K562 (cell line): ENCODE results near the gene ZNF516. TPM values are rescaled to one million over a fixed set of nuclear protein-coding genes. Genes with fewer than 3 reads are reported as not detected.
A peak's percentile ranks its signal among the peaks of the same experiment; 100 is the strongest.

Experiments
- ATAC-seq: fragments of 200-7000 bp; cut with Tn5 transposase; 3 replicates; pipeline ENCODE4 v1.9.1; 2020; ENCODE audit warnings: moderate library complexity
- BruUV-seq: library from RNA; stranded (reverse); fragments of 400-500 nt; replicated peaks from 2 replicates; lab custom pipeline; 2021; lab: Mats Ljungman, UMichigan
- CTCF ChIA-PET: fragments of 300-600 bp; formaldehyde crosslinking; extraction: SDS; loops from one replicate; lab custom pipeline; 2021; ENCODE audit warnings: low intra/inter-chr PET ratio; lab: Yijun Ruan, JAX
- POLR2A ChIA-PET: fragments of 300-600, 350-650 bp; sonication (Branson Sonifier 250); formaldehyde crosslinking; extraction: SDS; loops from one replicate; lab custom pipeline; 2021; ENCODE audit warnings: antibody characterized with exemption, inconsistent platforms; lab: Yijun Ruan, JAX
- DNase-seq, 4 experiments: peaks; one replicate each; pipeline versions ENCODE4 v3.0.0 to v3.0.0-alpha.2; 2011 to 2018; ENCODE audit warnings: low spot score in 3 of 4, mixed read lengths in 3 of 4; ENCODE audit errors: extremely low read depth in 1 of 4
- FAIRE-seq: peaks from 2 replicates; lab custom pipeline; 2011; peaks lifted over from hg19 to GRCh38; lab: Jason Lieb, UNC
- H2AFZ ChIP-seq: 2 replicates; pipeline ENCODE4 v1.6.0; 2011; ENCODE audit warnings: low read depth, low read length, control low read depth, inconsistent platforms
- H3K27ac ChIP-seq: fragments of 200-600 bp; 3 replicates; pipeline ENCODE4 v1.8.0; 2011; ENCODE audit warnings: low read depth, mild to moderate bottlenecking, control low read depth, inconsistent platforms, low read length, moderate library complexity, mixed read lengths; ENCODE audit errors: extremely low read depth
- H3K27me3 ChIP-seq, 2 experiments: fragments of 300-600 bp in 1 of 2; 2 replicates in 1 of 2; 3 replicates in 1 of 2; pipeline versions ENCODE4 v1.6.0 to v1.8.0; 2011; ENCODE audit warnings: inconsistent platforms in 2 of 2, low read length in 2 of 2, mild to moderate bottlenecking in 1 of 2, mixed read lengths in 1 of 2, moderate library complexity in 1 of 2; ENCODE audit not compliant: control insufficient read depth in 2 of 2, insufficient read depth in 2 of 2
- H3K36me3 ChIP-seq: fragments of 300-600 bp; 3 replicates; pipeline ENCODE4 v1.8.0; 2011; ENCODE audit warnings: mild to moderate bottlenecking, low read length, inconsistent platforms; ENCODE audit not compliant: control insufficient read depth, insufficient read depth
- H3K4me1 ChIP-seq, 2 experiments: fragments of 200-600 bp in 1 of 2; replicated peaks in 1 of 2; 2 replicates in 1 of 2; 3 replicates in 1 of 2; pipeline versions ENCODE4 v1.5.1 to v1.8.0; 2011; ENCODE audit warnings: inconsistent platforms in 2 of 2, low read length in 2 of 2, mild to moderate bottlenecking in 1 of 2, mixed read lengths in 1 of 2, moderate library complexity in 1 of 2; ENCODE audit not compliant: control insufficient read depth in 2 of 2, insufficient read depth in 2 of 2
- H3K4me2 ChIP-seq: 2 replicates; pipeline ENCODE4 v1.6.1; 2011; ENCODE audit warnings: low read length, control low read depth, inconsistent platforms, mixed read lengths; ENCODE audit not compliant: insufficient read depth
- H3K4me3 ChIP-seq: fragments of 200-600 bp; sonication (generic), shearing (Covaris generic); 2 replicates; pipeline ENCODE4 v1.5.1; 2016; ENCODE audit warnings: control low read depth, inconsistent platforms
- H3K79me2 ChIP-seq: fragments of 200-600 bp; 3 replicates; pipeline ENCODE4 v1.8.0; 2011; ENCODE audit warnings: low read length, inconsistent platforms; ENCODE audit not compliant: control insufficient read depth, insufficient read depth
- H3K9ac ChIP-seq, 2 experiments: 2 replicates each; pipeline versions ENCODE4 v1.6.0 to v1.6.1; 2011; ENCODE audit warnings: low read depth in 2 of 2, low read length in 2 of 2, control low read depth in 1 of 2, inconsistent platforms in 1 of 2, mild to moderate bottlenecking in 1 of 2, mixed read lengths in 1 of 2; ENCODE audit not compliant: insufficient read depth in 1 of 2
- H3K9me1 ChIP-seq: one replicate; pipeline ENCODE4 v1.6.0; 2011; ENCODE audit warnings: inconsistent platforms, mild to moderate bottlenecking, low read length, moderate library complexity; ENCODE audit not compliant: control insufficient read depth, insufficient read depth
- H3K9me3 ChIP-seq: replicated peaks from 2 replicates; pipeline ENCODE4 v1.5.1; 2011; ENCODE audit warnings: low read depth, low read length, inconsistent platforms; ENCODE audit not compliant: control insufficient read depth, insufficient read depth
- H4K20me1 ChIP-seq: replicated peaks from 2 replicates; pipeline ENCODE4 v1.6.1; 2011; ENCODE audit warnings: low read length, inconsistent platforms, mixed read lengths; ENCODE audit not compliant: control insufficient read depth, insufficient read depth
- ATF4 ChIP-seq: fragments of 450-650 bp; formaldehyde crosslinking; IDR thresholded peaks from 2 replicates; pipeline ENCODE4 v1.4.0; 2022; ENCODE audit warnings: mild to moderate bottlenecking, moderate library complexity
- MAFF ChIP-seq: IDR thresholded peaks from 2 replicates; pipeline ENCODE4 v1.6.1; 2012; ENCODE audit warnings: low read length, improper control_type of control experiment
- RBM22 ChIP-seq: fragments of 200-400 bp; formaldehyde crosslinking; IDR thresholded peaks from 2 replicates; pipeline ENCODE4 v1.6.1; 2018; ENCODE audit warnings: low read length, low read depth; ENCODE audit not compliant: poor library complexity, severe bottlenecking
- THRB ChIP-seq: fragments of 450-650 bp; formaldehyde crosslinking; conservative IDR thresholded peaks from 2 replicates; pipeline ENCODE4 v1.4.0; 2022; ENCODE audit warnings: mild to moderate bottlenecking, missing genetic modification characterization
- ZNF77 ChIP-seq: fragments of 250-450 bp; sonication (Bioruptor Pico); IDR thresholded peaks from 2 replicates; pipeline ENCODE4 v1.5.0; 2020
- WGBS: fragments of 100-300 bp; shearing (Covaris generic); methylation state at CpG from one replicate; pipeline ENCODE4 v1.1.6; 2016; ENCODE audit warnings: low coverage, mixed read lengths; ENCODE audit not compliant: insufficient coverage; ENCODE audit errors: missing lambda C conversion rate; 5-methylcytosine and 5-hydroxymethylcytosine counted together
- in situ Hi-C: fragments of 300-500 bp; cut with MboI; formaldehyde crosslinking; loops from 4 replicates; pipeline ENCODE4 v1.15.0; 2018; ENCODE audit warnings: inconsistent platforms, mixed read lengths
- intact Hi-C: fragments of 100-400 bp; cut with micrococcal nuclease; formaldehyde crosslinking; loops from 2 replicates; pipeline ENCODE4 v1.14.2; 2022
- polyA plus RNA-seq, 8 experiments: library from polyadenylated mRNA; depleted of rRNA in 4 of 8; stranded (reverse) in 5 of 8; unstranded in 3 of 8; fragments of >200 nt; fragmentation: Nextera tagmentation in 2 of 8; fragmentation: Illumina TruSeq in 1 of 8; extraction: Ambion mirVana in 2 of 8; extraction: Trizol in 1 of 8; gene quantifications; 2 replicates each; pipeline versions ENCODE4 v1.2.1 to v1.2.3, GENCODE V29; 2011 to 2014; ENCODE audit warnings: inconsistent platforms in 1 of 8, missing spikeins in 1 of 8
- total RNA-seq, 7 experiments: library from RNA; depleted of rRNA in 6 of 7; stranded (reverse); fragments of >200 nt in 6 of 7; fragmentation: Illumina TruSeq in 2 of 7; extraction: Trizol in 2 of 7; gene quantifications; 2 replicates each; pipeline versions ENCODE4 v1.2.1 to v1.2.3, GENCODE V29; 2011 to 2021; ENCODE audit warnings: low replicate concordance in 1 of 7

The ZNF516 gene
- total and polyA plus RNA-seq, 9 of the 15 experiments (the other 6 are each of a cell fraction or from before 2014, with no cell fraction given), result 0.04 to 0.20 (median 0.08) TPM; not detected in 3

- TF ChIP-seq RBM22, result no peak
- no peak for TF ChIP-seq ATF4 (CRISPR knock-in tag)
- peak; percentile 93 for TF ChIP-seq MAFF
Measured at GRCh38 chr18:76476665-76477561, 18.1 kb downstream of the ZNF516 start (continued).

GRCh38 chr18:76475450-76476194 lies 19.4 kb downstream of the ZNF516 start:
- no peak for ATAC-seq
- CTCF ChIA-PET, result no interaction called here
- Histone ChIP-seq H2AFZ (no peak overlapping the region), H3K9me3 (no peaks in the 10 kb centered on the region), H3K79me2 (no peaks in the 10 kb centered on the region), H3K9ac (no peak overlapping the region), H3K27ac (no peak overlapping the region), H3K9me1 (no peaks in the 10 kb centered on the region), H3K4me2 (no peak overlapping the region), H3K36me3 (no peaks in the 10 kb centered on the region), H3K4me3 (no peak overlapping the region), H3K27me3 (peaks cover 0 to 12% of the 10 kb centered on the region in 2 experiments; a peak in 3 of 5 replicates), H3K4me1 (peaks cover 0 to 5% of the 10 kb centered on the region in 2 experiments; a peak in 2 of 5 replicates), H4K20me1 (no peaks in the 10 kb centered on the region)
- no peak for DNase-seq
- BruUV-seq, result no TSS peak
- in situ Hi-C loops, result no loop called here
- POLR2A ChIA-PET, result interaction anchor here (0.6 kb wide), 1 partner anchor 118 kb away, joined by 3 read pairs; no protein-coding TSS in a partner anchor
- no peak for FAIRE-seq
- TF ChIP-seq ZNF77 (no peak), THRB (CRISPR knock-in tag) (no peak)
- intact Hi-C loops, result no loop called here
- WGBS, result 26% methylated on average over 12 of the region's 12 CpGs
